K562 (cell line): ENCODE results near the gene ERFL. TPM values are rescaled to one million over a fixed set of nuclear protein-coding genes. Genes with fewer than 3 reads are reported as not detected.
A peak's percentile ranks its signal among the peaks of the same experiment; 100 is the strongest.

Source experiments
- ATF7 ChIP-seq: fragments of 450-650 bp; IDR thresholded peaks from 2 replicates; pipeline ENCODE4 v1.7.1; 2014; ENCODE audit warnings: mild to moderate bottlenecking, moderate library complexity
- CREM ChIP-seq: IDR thresholded peaks from 2 replicates; pipeline ENCODE4 v1.6.1; 2014; ENCODE audit warnings: antibody characterized with exemption, low read depth
- EZH2 ChIP-seq: IDR thresholded peaks from 2 replicates; pipeline ENCODE4 v1.6.1; 2012; ENCODE audit warnings: low read depth, mild to moderate bottlenecking, inconsistent platforms, low read length, borderline replicate concordance
- HNRNPL ChIP-seq: fragments of 200-400 bp; formaldehyde crosslinking; IDR thresholded peaks from 2 replicates; pipeline ENCODE4 v1.6.1; 2017; ENCODE audit warnings: low read depth, mild to moderate bottlenecking, low read length
- MCM5 ChIP-seq: fragments of 450-650 bp; IDR thresholded peaks from 2 replicates; pipeline ENCODE4 v1.6.1; 2016; ENCODE audit warnings: low read depth
- MTA2 ChIP-seq: fragments of 450-650 bp; IDR thresholded peaks from 2 replicates; pipeline ENCODE4 v1.6.1; 2016; ENCODE audit warnings: low read depth
- NCOA6 ChIP-seq: fragments of 450-650 bp; IDR thresholded peaks from 2 replicates; pipeline ENCODE4 v1.6.1; 2017; ENCODE audit warnings: mild to moderate bottlenecking
- RBM14 ChIP-seq: fragments of 200-400 bp; formaldehyde crosslinking; IDR thresholded peaks from 2 replicates; pipeline ENCODE4 v1.6.1; 2018; ENCODE audit warnings: low read depth, mild to moderate bottlenecking, low read length, moderate library complexity, borderline replicate concordance; ENCODE audit not compliant: insufficient read depth
- SNIP1 ChIP-seq: fragments of 450-650 bp; IDR thresholded peaks from 2 replicates; pipeline ENCODE4 v1.7.1; 2017; ENCODE audit warnings: low read depth, mild to moderate bottlenecking
- TCF3 ChIP-seq: sonication (generic); formaldehyde crosslinking; IDR thresholded peaks from 2 replicates; pipeline ENCODE4 v1.4.0; 2020; ENCODE audit warnings: mild to moderate bottlenecking, missing genetic modification reagents
- TOE1 ChIP-seq, 2 experiments: fragments of 450-650 bp in 1 of 2; sonication (generic) in 1 of 2; formaldehyde crosslinking in 1 of 2; IDR thresholded peaks; 2 replicates each; pipeline versions ENCODE4 v1.7.1 to v1.8.0; 2016 to 2022; ENCODE audit warnings: borderline replicate concordance in 2 of 2, mild to moderate bottlenecking in 2 of 2, antibody characterized with exemption in 1 of 2, inconsistent platforms in 1 of 2, low read depth in 1 of 2, missing genetic modification reagents in 1 of 2, moderate library complexity in 1 of 2
- ZFPM2 ChIP-seq: fragments of 250-450 bp; sonication (Bioruptor Pico); IDR thresholded peaks from 2 replicates; pipeline ENCODE4 v1.5.1; 2022; ENCODE audit warnings: mild to moderate bottlenecking
- ZNF347 ChIP-seq: fragments of 450-650 bp; formaldehyde crosslinking; IDR thresholded peaks from 2 replicates; pipeline ENCODE4 v1.4.0; 2020; ENCODE audit warnings: low read depth, mild to moderate bottlenecking, moderate library complexity
- polyA plus RNA-seq, 8 experiments: library from polyadenylated mRNA; depleted of rRNA in 4 of 8; stranded (reverse) in 5 of 8; unstranded in 3 of 8; fragments of >200 nt; fragmentation: Nextera tagmentation in 2 of 8; fragmentation: Illumina TruSeq in 1 of 8; extraction: Ambion mirVana in 2 of 8; extraction: Trizol in 1 of 8; gene quantifications; 2 replicates each; pipeline versions ENCODE4 v1.2.1 to v1.2.3, GENCODE V29; 2011 to 2014; ENCODE audit warnings: inconsistent platforms in 1 of 8, missing spikeins in 1 of 8
- total RNA-seq, 7 experiments: library from RNA; depleted of rRNA in 6 of 7; stranded (reverse); fragments of >200 nt in 6 of 7; fragmentation: Illumina TruSeq in 2 of 7; extraction: Trizol in 2 of 7; gene quantifications; 2 replicates each; pipeline versions ENCODE4 v1.2.1 to v1.2.3, GENCODE V29; 2011 to 2021; ENCODE audit warnings: low replicate concordance in 1 of 7
- TF ChIP-seq, protein P1 (sequence below): fragments of 200-800 bp; sonication (Bioruptor generic); IDR thresholded peaks from 2 replicates; pipeline ENCODE4 v1.6.1; 2017; ENCODE audit warnings: missing genetic modification characterization, missing compliant biosample characterization
- TF ChIP-seq, protein P2 (sequence below): sonication (generic); formaldehyde crosslinking; IDR thresholded peaks from 2 replicates; pipeline ENCODE4 v1.8.0; 2022; ENCODE audit warnings: mild to moderate bottlenecking, missing genetic modification reagents
- TF ChIP-seq, protein P3 (sequence below): sonication (generic); formaldehyde crosslinking; IDR thresholded peaks from 2 replicates; pipeline ENCODE4 v1.8.0; 2022; ENCODE audit warnings: mild to moderate bottlenecking, missing genetic modification reagents
- TF ChIP-seq, protein P4 (sequence below): sonication (generic); formaldehyde crosslinking; IDR thresholded peaks from 2 replicates; pipeline ENCODE4 v1.8.0; 2022; ENCODE audit warnings: missing genetic modification reagents, mild to moderate bottlenecking, borderline replicate concordance
- TF ChIP-seq, protein P5 (sequence below): IDR thresholded peaks from 3 replicates; pipeline ENCODE4 v1.6.1; 2011; ENCODE audit warnings: borderline replicate concordance, mild to moderate bottlenecking, moderate library complexity; ENCODE audit not compliant: insufficient read length; ENCODE audit errors: extremely low read depth
- TF ChIP-seq, protein P6 (sequence below): fragments of 250-450 bp; sonication (Bioruptor Pico); IDR thresholded peaks from 2 replicates; pipeline ENCODE4 v1.6.1; 2021; ENCODE audit warnings: mild to moderate bottlenecking

The ERFL gene
- total and polyA plus RNA-seq, 9 of the 15 experiments (the other 6 are each of a cell fraction or from before 2014, with no cell fraction given) = 0.07 to 0.75 (median 0.32) TPM; not detected in 4

DNA sequence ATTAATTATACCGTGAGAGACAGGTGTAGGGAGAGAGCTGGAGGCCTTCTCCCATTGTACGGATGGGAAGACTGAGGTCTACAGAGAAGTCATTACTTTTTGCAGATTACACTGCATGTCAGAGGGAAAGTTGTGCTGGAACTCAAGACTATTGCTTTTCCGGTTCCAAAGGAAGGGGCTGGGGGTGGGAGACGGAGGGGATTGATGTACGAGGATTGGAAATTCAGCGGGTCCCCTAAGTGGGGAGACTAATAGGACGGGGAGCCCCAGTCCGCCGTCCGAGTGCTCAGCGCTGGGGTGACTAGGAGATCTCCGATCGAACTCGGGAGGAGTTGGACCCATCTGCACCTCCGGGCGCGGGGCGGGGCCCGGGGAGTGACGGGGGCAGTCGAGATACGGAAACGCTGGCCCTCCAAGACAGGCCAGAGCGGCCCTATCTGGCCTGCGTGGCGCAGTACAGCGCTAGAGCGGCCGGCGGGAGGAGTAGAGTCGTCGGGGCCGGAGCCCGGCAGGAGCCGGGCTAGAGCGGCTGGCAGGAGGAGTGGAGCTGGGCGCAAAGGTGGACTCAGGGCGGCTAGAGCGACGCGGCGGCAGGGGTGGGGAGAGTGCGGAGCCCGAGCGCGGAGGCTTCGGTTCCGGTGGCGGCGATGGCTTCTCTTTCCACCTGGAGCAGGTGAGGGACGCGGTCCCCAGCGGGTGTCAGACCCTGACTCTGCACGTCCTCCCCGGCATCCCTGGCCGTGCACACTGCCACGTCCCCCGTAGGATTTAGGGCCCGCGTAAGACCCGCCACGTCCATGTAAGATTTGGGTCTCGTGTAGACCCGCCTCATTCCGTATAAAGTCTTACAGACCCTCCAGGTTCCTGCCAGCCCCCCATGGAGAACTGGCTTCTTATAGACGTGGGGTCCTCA lies 44.2 kb downstream of the ERFL start (continued):
- TF ChIP-seq, protein P1, sequence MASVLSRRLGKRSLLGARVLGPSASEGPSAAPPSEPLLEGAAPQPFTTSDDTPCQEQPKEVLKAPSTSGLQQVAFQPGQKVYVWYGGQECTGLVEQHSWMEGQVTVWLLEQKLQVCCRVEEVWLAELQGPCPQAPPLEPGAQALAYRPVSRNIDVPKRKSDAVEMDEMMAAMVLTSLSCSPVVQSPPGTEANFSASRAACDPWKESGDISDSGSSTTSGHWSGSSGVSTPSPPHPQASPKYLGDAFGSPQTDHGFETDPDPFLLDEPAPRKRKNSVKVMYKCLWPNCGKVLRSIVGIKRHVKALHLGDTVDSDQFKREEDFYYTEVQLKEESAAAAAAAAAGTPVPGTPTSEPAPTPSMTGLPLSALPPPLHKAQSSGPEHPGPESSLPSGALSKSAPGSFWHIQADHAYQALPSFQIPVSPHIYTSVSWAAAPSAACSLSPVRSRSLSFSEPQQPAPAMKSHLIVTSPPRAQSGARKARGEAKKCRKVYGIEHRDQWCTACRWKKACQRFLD (CRISPR knock-in tag) = no peak
- no peak for TF ChIP-seq MCM5
- TF ChIP-seq, protein P2, sequence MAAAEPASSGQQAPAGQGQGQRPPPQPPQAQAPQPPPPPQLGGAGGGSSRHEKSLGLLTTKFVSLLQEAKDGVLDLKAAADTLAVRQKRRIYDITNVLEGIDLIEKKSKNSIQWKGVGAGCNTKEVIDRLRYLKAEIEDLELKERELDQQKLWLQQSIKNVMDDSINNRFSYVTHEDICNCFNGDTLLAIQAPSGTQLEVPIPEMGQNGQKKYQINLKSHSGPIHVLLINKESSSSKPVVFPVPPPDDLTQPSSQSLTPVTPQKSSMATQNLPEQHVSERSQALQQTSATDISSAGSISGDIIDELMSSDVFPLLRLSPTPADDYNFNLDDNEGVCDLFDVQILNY = no peak
- 0 out of 2 replicates have a peak, but pooled peaks have one; percentile 26 for TF ChIP-seq HNRNPL
- TF ChIP-seq SNIP1 = peak; percentile 100
- TF ChIP-seq NCOA6 = no peak
- TF ChIP-seq TOE1 (IDR thresholded peaks at IDR 0.05; ENCODE audit: borderline replicate concordance) = peak; percentile 70
- TF ChIP-seq TOE1 (CRISPR knock-in tag; IDR thresholded peaks at IDR 0.05; ENCODE audit: borderline replicate concordance, low read depth) = no peak
- TF ChIP-seq, protein P3, sequence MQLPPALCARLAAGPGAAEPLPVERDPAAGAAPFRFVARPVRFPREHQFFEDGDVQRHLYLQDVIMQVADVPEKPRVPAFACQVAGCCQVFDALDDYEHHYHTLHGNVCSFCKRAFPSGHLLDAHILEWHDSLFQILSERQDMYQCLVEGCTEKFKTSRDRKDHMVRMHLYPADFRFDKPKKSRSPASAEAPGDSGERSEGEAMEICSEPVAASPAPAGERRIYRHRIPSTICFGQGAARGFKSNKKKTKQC (CRISPR knock-in tag) = no peak; the same call in 1 of the 2 replicates
- TF ChIP-seq RBM14 = no peak
- TF ChIP-seq, protein P4, sequence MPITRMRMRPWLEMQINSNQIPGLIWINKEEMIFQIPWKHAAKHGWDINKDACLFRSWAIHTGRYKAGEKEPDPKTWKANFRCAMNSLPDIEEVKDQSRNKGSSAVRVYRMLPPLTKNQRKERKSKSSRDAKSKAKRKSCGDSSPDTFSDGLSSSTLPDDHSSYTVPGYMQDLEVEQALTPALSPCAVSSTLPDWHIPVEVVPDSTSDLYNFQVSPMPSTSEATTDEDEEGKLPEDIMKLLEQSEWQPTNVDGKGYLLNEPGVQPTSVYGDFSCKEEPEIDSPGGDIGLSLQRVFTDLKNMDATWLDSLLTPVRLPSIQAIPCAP (CRISPR knock-in tag) = no peak
- TF ChIP-seq ZNF347 = no peak
- peak; percentile 77 for TF ChIP-seq ATF7
- no peak for TF ChIP-seq EZH2
- TF ChIP-seq, protein P5, sequence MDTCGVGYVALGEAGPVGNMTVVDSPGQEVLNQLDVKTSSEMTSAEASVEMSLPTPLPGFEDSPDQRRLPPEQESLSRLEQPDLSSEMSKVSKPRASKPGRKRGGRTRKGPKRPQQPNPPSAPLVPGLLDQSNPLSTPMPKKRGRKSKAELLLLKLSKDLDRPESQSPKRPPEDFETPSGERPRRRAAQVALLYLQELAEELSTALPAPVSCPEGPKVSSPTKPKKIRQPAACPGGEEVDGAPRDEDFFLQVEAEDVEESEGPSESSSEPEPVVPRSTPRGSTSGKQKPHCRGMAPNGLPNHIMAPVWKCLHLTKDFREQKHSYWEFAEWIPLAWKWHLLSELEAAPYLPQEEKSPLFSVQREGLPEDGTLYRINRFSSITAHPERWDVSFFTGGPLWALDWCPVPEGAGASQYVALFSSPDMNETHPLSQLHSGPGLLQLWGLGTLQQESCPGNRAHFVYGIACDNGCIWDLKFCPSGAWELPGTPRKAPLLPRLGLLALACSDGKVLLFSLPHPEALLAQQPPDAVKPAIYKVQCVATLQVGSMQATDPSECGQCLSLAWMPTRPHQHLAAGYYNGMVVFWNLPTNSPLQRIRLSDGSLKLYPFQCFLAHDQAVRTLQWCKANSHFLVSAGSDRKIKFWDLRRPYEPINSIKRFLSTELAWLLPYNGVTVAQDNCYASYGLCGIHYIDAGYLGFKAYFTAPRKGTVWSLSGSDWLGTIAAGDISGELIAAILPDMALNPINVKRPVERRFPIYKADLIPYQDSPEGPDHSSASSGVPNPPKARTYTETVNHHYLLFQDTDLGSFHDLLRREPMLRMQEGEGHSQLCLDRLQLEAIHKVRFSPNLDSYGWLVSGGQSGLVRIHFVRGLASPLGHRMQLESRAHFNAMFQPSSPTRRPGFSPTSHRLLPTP = no peak
- peak; percentile 86 for TF ChIP-seq CREM
- 0 out of 2 replicates have a peak, but pooled peaks have one; percentile 53 for TF ChIP-seq ZFPM2 (CRISPR knock-in tag)
- TF ChIP-seq, protein P6, sequence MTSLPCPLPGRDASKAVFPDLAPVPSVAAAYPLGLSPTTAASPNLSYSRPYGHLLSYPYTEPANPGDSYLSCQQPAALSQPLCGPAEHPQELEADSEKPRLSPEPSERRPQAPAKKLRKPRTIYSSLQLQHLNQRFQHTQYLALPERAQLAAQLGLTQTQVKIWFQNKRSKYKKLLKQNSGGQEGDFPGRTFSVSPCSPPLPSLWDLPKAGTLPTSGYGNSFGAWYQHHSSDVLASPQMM (CRISPR knock-in tag) = no peak
- TF ChIP-seq TCF3 (CRISPR knock-in tag) = peak; percentile 33
- no peak; the same call in 1 of the 2 replicates for TF ChIP-seq MTA2
